NCI-H1930 (cell line): ENCODE results near the gene CTNNA3.
"Not testable (repeated sequence)": the region's sequence is repeated elsewhere in the genome, so short reads cannot be mapped to it uniquely, and the experiment has no call there.

Experiments
- DNase-seq, 2 experiments: peaks; one replicate each; lab custom pipeline; 2025; lab: John Stamatoyannopoulos, UW

The CTNNA3 gene

GRCh38 chr10:67506083-67506756, 189.8 kb downstream of the CTNNA3 start:
- peak in 1 of 2 experiments; percentile 1 for DNase-seq

- no peak for DNase-seq
Observed at GRCh38 chr10:67492317-67493019, 203.5 kb downstream of the CTNNA3 start.

GRCh38 chr10:67487906-67488619, 207.9 kb downstream of the CTNNA3 start:
- DNase-seq: no peak

- no peak for DNase-seq
Observed at GRCh38 chr10:67487199-67487598, 208.8 kb downstream of the CTNNA3 start.

- DNase-seq: no peak
Observed at GRCh38 chr10:67477868-67478267, 218.1 kb downstream of the CTNNA3 start.

GRCh38 chr10:67476201-67476600, 219.8 kb downstream of the CTNNA3 start:
- DNase-seq: no peak

GRCh38 chr10:67473850-67474633, 222.0 kb downstream of the CTNNA3 start:
- no peak for DNase-seq

GRCh38 chr10:67471022-67471421, 225.0 kb downstream of the CTNNA3 start:
- no peak for DNase-seq

- DNase-seq: no peak
Observed at GRCh38 chr10:67464278-67464677, 231.7 kb downstream of the CTNNA3 start.

- no peak for DNase-seq
Observed at GRCh38 chr10:67452892-67453291, 243.1 kb downstream of the CTNNA3 start.

GRCh38 chr10:67438605-67439304, 257.2 kb downstream of the CTNNA3 start:
- no peak for DNase-seq

- DNase-seq: no peak
Observed at GRCh38 chr10:67433276-67433675, 262.7 kb downstream of the CTNNA3 start.

- no peak for DNase-seq
Observed at GRCh38 chr10:67402620-67403019, 293.4 kb downstream of the CTNNA3 start.

- DNase-seq: no peak
Observed at GRCh38 chr10:67401711-67402110, 294.3 kb downstream of the CTNNA3 start.

GRCh38 chr10:67386841-67387533, 309.0 kb downstream of the CTNNA3 start:
- DNase-seq: not testable (repeated sequence)

GRCh38 chr10:67386260-67386659, 309.7 kb downstream of the CTNNA3 start:
- no peak for DNase-seq

- DNase-seq: no peak
Observed at GRCh38 chr10:67385566-67385965, 310.4 kb downstream of the CTNNA3 start.

- no peak for DNase-seq
Observed at GRCh38 chr10:67385089-67385488, 310.9 kb downstream of the CTNNA3 start.

- no peak for DNase-seq
Observed at GRCh38 chr10:67331121-67331910, 364.7 kb downstream of the CTNNA3 start.
